Measurements from ENCODE around the gene ERGIC1.

DNA sequence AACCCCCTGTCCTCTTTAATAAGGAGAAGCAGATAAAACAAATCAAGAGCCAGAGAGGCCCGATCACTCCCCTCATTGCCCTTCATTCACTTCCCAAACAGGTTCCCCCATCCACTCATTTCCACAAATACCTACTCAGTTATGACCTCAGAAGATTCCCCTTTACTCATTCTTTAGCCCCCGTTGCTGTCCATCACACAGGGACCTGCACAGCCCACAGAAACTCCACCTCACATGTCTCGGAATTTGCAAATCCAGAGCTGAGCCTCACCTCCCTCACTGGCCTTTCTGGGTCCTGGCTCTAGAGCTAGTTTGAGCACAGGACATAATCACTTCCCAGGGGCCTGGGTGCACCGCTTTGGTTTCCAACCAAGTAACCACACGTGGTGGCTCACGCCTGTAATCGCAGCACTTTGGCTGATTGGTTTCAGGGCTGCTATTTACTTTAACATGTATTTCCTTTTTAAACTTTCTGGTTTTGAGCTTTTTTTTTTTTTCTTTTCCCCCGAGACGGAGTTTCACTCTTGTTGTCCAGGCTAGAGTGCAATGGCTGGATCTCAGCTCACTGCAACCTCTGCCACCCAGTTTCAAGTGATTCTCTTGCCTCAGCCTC is 167.3 kb downstream of the ERGIC1 start:
- TF ChIP-seq, protein P1, sequence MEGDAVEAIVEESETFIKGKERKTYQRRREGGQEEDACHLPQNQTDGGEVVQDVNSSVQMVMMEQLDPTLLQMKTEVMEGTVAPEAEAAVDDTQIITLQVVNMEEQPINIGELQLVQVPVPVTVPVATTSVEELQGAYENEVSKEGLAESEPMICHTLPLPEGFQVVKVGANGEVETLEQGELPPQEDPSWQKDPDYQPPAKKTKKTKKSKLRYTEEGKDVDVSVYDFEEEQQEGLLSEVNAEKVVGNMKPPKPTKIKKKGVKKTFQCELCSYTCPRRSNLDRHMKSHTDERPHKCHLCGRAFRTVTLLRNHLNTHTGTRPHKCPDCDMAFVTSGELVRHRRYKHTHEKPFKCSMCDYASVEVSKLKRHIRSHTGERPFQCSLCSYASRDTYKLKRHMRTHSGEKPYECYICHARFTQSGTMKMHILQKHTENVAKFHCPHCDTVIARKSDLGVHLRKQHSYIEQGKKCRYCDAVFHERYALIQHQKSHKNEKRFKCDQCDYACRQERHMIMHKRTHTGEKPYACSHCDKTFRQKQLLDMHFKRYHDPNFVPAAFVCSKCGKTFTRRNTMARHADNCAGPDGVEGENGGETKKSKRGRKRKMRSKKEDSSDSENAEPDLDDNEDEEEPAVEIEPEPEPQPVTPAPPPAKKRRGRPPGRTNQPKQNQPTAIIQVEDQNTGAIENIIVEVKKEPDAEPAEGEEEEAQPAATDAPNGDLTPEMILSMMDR (IDR thresholded peaks at IDR 0.05 in 4 of 5, conservative IDR thresholded peaks at IDR 0.05 in 1 of 5) = no peak
- TF ChIP-seq POLR2A (IDR thresholded peaks at IDR 0.05) = no peak
